Lower leg skin (tissue), 4 donors: ENCODE measurements around the gene SPATA13. TPM values are rescaled to one million over a fixed set of nuclear protein-coding genes. Genes with fewer than 3 reads are reported as not detected.

ENCODE experiments used
- DNase-seq, 2 donors: peaks; one replicate each; pipeline ENCODE4 v3.0.0-alpha.2; 2019; ENCODE audit warnings: low spot score in 2 of 2
- H3K4me3 ChIP-seq: fragments of 200-600 bp; sonication (generic); 2 replicates; pipeline ENCODE4 v1.5.1; 2017; ENCODE audit warnings: mild to moderate bottlenecking, low read depth; ENCODE audit not compliant: poor library complexity, severe bottlenecking
- POLR2A ChIP-seq, 2 donors: fragments of 450-650 bp; IDR thresholded peaks; one replicate each; pipeline ENCODE4 v1.6.1; 2016 to 2017; ENCODE audit warnings: antibody characterized with exemption in 2 of 2, mild to moderate bottlenecking in 1 of 2, moderate library complexity in 1 of 2
- WGBS, 2 donors: methylation state at CpG; one replicate each; pipeline ENCODE4 v1.1.5; 2018; 5-methylcytosine and 5-hydroxymethylcytosine counted together
- intact Hi-C: fragments of 100-400 bp; cut with DNase I; formaldehyde crosslinking; loops from one replicate; pipeline ENCODE4 v1.15.0; 2023; ENCODE audit warnings: low total_unique reads
- total RNA-seq, 4 donors: library from RNA; depleted of rRNA; stranded (reverse); fragments of >200 nt; gene quantifications; one replicate each; pipeline ENCODE4 v1.1.0, GENCODE V29; 2016
- TF ChIP-seq, protein P1 (sequence below), 3 donors: fragments of 450-650 bp; IDR thresholded peaks; one replicate each; pipeline ENCODE4 v1.5.1; 2016; ENCODE audit warnings: antibody characterized with exemption in 3 of 3, mild to moderate bottlenecking in 3 of 3, moderate library complexity in 2 of 3

SPATA13 gene
- total RNA-seq, 4 donors from 2014 or later = 30.6 to 78.3 (median 46.2) TPM

DNA sequence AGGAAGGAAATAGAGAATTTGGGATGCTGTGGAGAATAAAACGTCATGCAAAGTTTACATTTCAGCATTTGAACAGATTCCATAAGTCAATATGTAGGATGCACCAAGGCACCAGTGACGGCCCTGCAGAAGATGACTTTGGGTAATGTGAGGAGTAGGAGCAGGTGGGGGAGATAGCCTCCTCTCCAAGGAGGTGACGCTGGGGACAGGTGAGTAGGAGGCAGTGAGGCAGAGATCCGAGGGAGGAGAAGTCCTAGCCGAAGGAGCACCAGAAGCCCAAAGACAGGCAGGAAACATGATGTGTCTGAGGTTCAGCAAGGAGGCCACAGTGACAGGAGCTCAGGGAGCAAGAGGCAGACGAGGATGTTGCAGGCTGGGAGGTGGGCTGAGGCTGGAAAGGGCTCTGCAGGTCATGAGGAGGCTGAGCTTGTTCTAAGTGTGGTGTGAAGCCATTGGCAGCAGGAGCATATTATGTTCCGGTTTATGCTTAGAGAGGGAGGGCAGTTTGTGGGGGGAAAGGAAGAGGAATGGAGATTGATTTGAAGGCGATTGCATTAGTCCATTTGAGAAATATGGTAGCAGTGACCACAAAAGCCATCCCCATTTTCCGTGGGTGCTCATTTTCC is 93.1 kb downstream of the SPATA13 start:
- 84 to 86% methylated on average over 9 of the region's 9 CpGs for WGBS, 2 donors
- H3K4me3 ChIP-seq = no peak overlapping the region
- intact Hi-C loops = no loop called here
- no peak for DNase-seq
- no peak for TF ChIP-seq POLR2A (IDR thresholded peaks at IDR 0.05)
- TF ChIP-seq, protein P1, sequence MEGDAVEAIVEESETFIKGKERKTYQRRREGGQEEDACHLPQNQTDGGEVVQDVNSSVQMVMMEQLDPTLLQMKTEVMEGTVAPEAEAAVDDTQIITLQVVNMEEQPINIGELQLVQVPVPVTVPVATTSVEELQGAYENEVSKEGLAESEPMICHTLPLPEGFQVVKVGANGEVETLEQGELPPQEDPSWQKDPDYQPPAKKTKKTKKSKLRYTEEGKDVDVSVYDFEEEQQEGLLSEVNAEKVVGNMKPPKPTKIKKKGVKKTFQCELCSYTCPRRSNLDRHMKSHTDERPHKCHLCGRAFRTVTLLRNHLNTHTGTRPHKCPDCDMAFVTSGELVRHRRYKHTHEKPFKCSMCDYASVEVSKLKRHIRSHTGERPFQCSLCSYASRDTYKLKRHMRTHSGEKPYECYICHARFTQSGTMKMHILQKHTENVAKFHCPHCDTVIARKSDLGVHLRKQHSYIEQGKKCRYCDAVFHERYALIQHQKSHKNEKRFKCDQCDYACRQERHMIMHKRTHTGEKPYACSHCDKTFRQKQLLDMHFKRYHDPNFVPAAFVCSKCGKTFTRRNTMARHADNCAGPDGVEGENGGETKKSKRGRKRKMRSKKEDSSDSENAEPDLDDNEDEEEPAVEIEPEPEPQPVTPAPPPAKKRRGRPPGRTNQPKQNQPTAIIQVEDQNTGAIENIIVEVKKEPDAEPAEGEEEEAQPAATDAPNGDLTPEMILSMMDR (IDR thresholded peaks at IDR 0.05) = no peak

DNA sequence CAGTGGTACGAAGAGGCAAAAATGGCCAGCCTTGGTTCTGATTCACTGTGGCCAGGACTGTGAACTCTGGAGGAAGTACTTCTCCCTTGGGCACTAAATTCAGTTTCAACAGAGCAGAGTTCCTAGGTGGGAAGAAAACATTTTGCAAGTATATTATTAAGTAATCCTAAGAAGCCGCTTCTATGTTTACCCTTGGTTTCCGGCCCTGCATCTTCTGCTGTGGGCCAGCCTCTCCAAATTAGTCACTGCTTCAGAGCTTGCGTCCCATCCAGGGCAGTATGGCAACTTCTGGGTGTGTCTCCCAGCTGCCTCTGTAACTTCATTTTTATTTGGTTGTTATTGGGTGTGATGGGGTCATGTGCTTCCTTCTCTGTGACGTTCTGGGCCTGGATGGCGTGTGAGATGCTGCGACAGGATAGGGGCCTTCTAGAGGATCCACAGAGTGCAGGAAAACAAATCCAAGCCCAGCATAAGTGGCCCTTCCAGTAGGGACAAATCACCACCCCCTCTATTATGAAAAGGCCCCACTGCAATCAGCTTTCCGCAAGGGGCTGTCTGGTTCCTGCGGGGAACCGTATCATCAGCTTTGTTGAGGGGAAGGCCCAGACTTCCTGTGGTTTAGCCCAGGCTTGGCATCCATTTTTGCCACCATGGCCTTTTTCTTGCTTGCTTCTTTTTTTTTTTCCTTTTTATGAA is 93.8 kb downstream of the SPATA13 start:
- no peak for DNase-seq
- H3K4me3 ChIP-seq = no peak overlapping the region
- TF ChIP-seq POLR2A (IDR thresholded peaks at IDR 0.05) = no peak
- TF ChIP-seq, protein P1 (IDR thresholded peaks at IDR 0.05) = no peak
- WGBS, 2 donors = 78 to 79% methylated on average over 10 of the region's 10 CpGs
- intact Hi-C loops = no loop called here

DNA sequence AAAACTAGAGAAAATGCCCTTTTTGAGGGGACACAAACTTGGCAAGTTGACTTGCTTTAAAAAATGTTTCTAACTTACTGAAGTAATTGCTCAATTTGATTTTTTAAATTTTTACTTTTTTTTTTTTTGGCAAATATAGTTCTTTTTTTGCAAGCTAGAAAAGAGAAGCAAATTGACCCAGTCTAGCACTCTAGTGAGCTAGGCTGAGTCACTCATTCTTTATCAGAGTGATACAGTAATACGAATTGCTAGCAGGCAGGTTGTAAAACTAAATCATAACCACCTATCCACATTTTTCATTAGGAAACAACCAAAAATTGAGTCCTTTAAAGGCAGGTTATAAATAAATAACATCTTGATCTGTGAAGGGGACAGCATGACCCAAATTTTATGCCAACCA is 97.0 kb downstream of the SPATA13 start:
- 77 to 81% methylated on average over 1 of the region's 1 CpG for WGBS, 2 donors
- intact Hi-C loops = no loop called here
- no peak for DNase-seq
- no peak overlapping the region for H3K4me3 ChIP-seq
- TF ChIP-seq, protein P1 (IDR thresholded peaks at IDR 0.05) = no peak
- TF ChIP-seq POLR2A (IDR thresholded peaks at IDR 0.05) = no peak

DNA sequence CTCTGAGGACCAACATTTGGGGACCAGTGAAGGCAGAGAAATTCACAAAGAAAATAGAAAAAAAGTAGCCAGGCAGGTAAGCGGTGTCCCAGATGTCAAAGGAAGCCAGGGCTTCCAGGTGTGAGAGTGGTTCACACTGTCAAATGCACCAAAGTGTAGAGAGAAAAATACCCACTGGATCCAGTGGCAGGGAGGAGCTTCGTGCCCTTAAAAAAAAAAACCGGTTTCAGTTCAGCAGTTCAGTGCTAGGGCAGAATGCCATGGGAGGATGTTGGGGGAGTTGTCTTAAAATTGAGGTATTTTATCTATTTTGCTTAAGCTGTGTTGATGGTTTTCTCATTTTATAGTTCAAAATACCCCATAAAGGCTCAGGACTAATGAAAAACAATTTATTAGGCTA is 101.0 kb downstream of the SPATA13 start:
- H3K4me3 ChIP-seq = no peak overlapping the region
- peak in 1 of 2 donors; percentile 15 for DNase-seq
- no peak for TF ChIP-seq POLR2A (IDR thresholded peaks at IDR 0.05)
- TF ChIP-seq, protein P1 (IDR thresholded peaks at IDR 0.05) = no peak
- WGBS, 2 donors = 55% methylated on average over 3 of the region's 3 CpGs
- intact Hi-C loops = no loop called here

DNA sequence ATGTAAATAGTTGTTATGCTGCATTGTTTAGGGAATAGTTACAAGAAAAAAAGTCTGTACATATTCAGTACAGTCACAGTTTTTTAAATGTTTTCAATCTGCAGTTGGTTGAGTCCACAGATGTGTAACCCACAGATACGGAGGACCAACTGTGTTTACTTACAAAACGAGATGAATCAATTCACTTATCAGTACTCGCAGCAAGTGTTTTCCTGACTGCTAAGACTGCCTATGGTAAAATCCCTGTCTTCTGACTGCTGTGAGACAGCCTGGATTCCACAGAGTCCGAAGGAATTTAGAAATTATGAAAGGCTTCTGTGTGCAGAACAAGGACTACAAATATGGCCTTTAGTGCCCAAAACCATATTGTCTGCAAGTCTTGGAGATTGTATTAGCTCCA is 103.1 kb downstream of the SPATA13 start:
- no peak overlapping the region for H3K4me3 ChIP-seq
- intact Hi-C loops = no loop called here
- 63 to 73% methylated on average over 4 of the region's 4 CpGs for WGBS, 2 donors
- no peak for DNase-seq
- TF ChIP-seq, protein P1 (IDR thresholded peaks at IDR 0.05) = no peak
- TF ChIP-seq POLR2A (IDR thresholded peaks at IDR 0.05) = no peak
